ENCODE results near the gene GSTO2. TPM values are rescaled to one million over a fixed set of nuclear protein-coding genes. Genes with fewer than 3 reads are reported as not detected.

Gene GSTO2
- total and polyA plus RNA-seq, 10 of the 15 experiments (the other 5 are each of a cell fraction or from before 2014, with no cell fraction given) = 0.16 to 0.86 (median 0.46) TPM

DNA sequence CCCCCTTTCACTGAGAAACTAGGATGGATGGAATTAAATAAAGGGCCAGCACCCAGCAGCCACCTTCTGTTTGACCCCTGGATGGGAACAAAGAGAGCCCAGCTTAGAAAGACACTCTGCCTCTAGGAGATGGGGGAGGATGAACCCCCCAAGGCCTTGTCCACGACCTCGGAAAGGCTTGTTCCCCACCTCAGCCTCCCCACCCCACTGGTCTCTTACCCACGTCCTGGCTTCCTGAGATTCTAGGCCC is 59.6 kb downstream of the GSTO2 start:
- in situ Hi-C loops (cut with MboI) (no loop called here), intact Hi-C loops (cut with micrococcal nuclease; ENCODE audit: unreplicated experiment) (no loop called here)
- ATAC-seq (no peak), FAIRE-seq (no peak), DNase-seq (ENCODE audit: low read depth, low spot score) (no peak)
- WGBS (ENCODE audit: insufficient coverage, insufficient replicate concordance, low lambda C conversion rate, missing lambda C conversion rate) = 63% methylated on average over 3 of the region's 3 CpGs
- Histone ChIP-seq H3K36me3 (ENCODE audit: control insufficient read depth in 2 of 2, insufficient read depth in 2 of 2, low read length in 1 of 2) (peaks cover 0 to 7% of the 10 kb centered on the region in 2 experiments; a peak in 2 of 4 replicates), H3K27ac (ENCODE audit: control insufficient read depth, insufficient read depth) (0 out of 2 replicates have a peak overlapping the region, but pooled peaks have one; percentile 2), H3K9ac (ENCODE audit: control insufficient read depth, insufficient read depth, low read length) (peak overlapping the region; percentile 59), H3K4me2 (ENCODE audit: control insufficient read depth, insufficient read depth) (peak overlapping the region; percentile 88), H3K9me3 (replicated peaks; ENCODE audit: control insufficient read depth, insufficient read depth, low read length) (no peaks in the 10 kb centered on the region), H2AFZ (ENCODE audit: control insufficient read depth, low read depth, low read length) (no peak overlapping the region; the same call in 1 of the 2 replicates), H3K79me2 (ENCODE audit: control insufficient read depth, insufficient read depth, low read length) (peaks cover 52% of the 10 kb centered on the region), H3K27me3 (replicated peaks in 1 of 2; ENCODE audit: control insufficient read depth in 2 of 2, insufficient read depth in 2 of 2, low read length in 1 of 2) (no peaks in the 10 kb centered on the region), H3K4me3 (peak overlapping the region; percentile 59), H3K4me1 (ENCODE audit: control insufficient read depth, insufficient read depth, low read length) (peaks cover 26% of the 10 kb centered on the region), H4K20me1 (ENCODE audit: control insufficient read depth, insufficient read depth) (peaks cover 20% of the 10 kb centered on the region; the same call in 1 of the 2 replicates)
- no peak for TF ChIP-seq RAD51 (IDR thresholded peaks at IDR 0.05)
- no peak for TF ChIP-seq MEF2B (IDR thresholded peaks at IDR 0.05; ENCODE audit: partially characterized antibody, poor library complexity, severe bottlenecking)
- no peak for TF ChIP-seq PML (IDR thresholded peaks at IDR 0.05; ENCODE audit: low read length)
- TF ChIP-seq NFYA (IDR thresholded peaks at IDR 0.05; ENCODE audit: borderline replicate concordance, low read depth, low read length) = no peak
- TF ChIP-seq NFIC (IDR thresholded peaks at IDR 0.05; ENCODE audit: low read depth, low read length) = no peak
- TF ChIP-seq BACH1 (IDR thresholded peaks at IDR 0.05; ENCODE audit: borderline replicate concordance) = no peak
- TF ChIP-seq, protein P1, sequence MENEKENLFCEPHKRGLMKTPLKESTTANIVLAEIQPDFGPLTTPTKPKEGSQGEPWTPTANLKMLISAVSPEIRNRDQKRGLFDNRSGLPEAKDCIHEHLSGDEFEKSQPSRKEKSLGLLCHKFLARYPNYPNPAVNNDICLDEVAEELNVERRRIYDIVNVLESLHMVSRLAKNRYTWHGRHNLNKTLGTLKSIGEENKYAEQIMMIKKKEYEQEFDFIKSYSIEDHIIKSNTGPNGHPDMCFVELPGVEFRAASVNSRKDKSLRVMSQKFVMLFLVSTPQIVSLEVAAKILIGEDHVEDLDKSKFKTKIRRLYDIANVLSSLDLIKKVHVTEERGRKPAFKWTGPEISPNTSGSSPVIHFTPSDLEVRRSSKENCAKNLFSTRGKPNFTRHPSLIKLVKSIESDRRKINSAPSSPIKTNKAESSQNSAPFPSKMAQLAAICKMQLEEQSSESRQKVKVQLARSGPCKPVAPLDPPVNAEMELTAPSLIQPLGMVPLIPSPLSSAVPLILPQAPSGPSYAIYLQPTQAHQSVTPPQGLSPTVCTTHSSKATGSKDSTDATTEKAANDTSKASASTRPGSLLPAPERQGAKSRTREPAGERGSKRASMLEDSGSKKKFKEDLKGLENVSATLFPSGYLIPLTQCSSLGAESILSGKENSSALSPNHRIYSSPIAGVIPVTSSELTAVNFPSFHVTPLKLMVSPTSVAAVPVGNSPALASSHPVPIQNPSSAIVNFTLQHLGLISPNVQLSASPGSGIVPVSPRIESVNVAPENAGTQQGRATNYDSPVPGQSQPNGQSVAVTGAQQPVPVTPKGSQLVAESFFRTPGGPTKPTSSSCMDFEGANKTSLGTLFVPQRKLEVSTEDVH (IDR thresholded peaks at IDR 0.05; ENCODE audit: low read depth, partially characterized antibody) = no peak
- TF ChIP-seq, protein P2, sequence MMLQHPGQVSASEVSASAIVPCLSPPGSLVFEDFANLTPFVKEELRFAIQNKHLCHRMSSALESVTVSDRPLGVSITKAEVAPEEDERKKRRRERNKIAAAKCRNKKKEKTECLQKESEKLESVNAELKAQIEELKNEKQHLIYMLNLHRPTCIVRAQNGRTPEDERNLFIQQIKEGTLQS (IDR thresholded peaks at IDR 0.05; ENCODE audit: borderline replicate concordance, extremely low read depth, low read depth, low read length) = no peak
- TF ChIP-seq SMAD5 (IDR thresholded peaks at IDR 0.05; ENCODE audit: low read depth) = no peak
- TF ChIP-seq KDM1A (IDR thresholded peaks at IDR 0.05; ENCODE audit: borderline replicate concordance) = no peak
- TF ChIP-seq, protein P3, sequence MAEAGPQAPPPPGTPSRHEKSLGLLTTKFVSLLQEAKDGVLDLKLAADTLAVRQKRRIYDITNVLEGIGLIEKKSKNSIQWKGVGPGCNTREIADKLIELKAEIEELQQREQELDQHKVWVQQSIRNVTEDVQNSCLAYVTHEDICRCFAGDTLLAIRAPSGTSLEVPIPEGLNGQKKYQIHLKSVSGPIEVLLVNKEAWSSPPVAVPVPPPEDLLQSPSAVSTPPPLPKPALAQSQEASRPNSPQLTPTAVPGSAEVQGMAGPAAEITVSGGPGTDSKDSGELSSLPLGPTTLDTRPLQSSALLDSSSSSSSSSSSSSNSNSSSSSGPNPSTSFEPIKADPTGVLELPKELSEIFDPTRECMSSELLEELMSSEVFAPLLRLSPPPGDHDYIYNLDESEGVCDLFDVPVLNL (IDR thresholded peaks at IDR 0.05; ENCODE audit: low read depth, low read length) = no peak
- TF ChIP-seq, protein P4, sequence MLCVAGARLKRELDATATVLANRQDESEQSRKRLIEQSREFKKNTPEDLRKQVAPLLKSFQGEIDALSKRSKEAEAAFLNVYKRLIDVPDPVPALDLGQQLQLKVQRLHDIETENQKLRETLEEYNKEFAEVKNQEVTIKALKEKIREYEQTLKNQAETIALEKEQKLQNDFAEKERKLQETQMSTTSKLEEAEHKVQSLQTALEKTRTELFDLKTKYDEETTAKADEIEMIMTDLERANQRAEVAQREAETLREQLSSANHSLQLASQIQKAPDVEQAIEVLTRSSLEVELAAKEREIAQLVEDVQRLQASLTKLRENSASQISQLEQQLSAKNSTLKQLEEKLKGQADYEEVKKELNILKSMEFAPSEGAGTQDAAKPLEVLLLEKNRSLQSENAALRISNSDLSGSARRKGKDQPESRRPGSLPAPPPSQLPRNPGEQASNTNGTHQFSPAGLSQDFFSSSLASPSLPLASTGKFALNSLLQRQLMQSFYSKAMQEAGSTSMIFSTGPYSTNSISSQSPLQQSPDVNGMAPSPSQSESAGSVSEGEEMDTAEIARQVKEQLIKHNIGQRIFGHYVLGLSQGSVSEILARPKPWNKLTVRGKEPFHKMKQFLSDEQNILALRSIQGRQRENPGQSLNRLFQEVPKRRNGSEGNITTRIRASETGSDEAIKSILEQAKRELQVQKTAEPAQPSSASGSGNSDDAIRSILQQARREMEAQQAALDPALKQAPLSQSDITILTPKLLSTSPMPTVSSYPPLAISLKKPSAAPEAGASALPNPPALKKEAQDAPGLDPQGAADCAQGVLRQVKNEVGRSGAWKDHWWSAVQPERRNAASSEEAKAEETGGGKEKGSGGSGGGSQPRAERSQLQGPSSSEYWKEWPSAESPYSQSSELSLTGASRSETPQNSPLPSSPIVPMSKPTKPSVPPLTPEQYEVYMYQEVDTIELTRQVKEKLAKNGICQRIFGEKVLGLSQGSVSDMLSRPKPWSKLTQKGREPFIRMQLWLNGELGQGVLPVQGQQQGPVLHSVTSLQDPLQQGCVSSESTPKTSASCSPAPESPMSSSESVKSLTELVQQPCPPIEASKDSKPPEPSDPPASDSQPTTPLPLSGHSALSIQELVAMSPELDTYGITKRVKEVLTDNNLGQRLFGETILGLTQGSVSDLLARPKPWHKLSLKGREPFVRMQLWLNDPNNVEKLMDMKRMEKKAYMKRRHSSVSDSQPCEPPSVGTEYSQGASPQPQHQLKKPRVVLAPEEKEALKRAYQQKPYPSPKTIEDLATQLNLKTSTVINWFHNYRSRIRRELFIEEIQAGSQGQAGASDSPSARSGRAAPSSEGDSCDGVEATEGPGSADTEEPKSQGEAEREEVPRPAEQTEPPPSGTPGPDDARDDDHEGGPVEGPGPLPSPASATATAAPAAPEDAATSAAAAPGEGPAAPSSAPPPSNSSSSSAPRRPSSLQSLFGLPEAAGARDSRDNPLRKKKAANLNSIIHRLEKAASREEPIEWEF (IDR thresholded peaks at IDR 0.05; ENCODE audit: insufficient replicate concordance, low read depth, low read length) = no peak
- no peak for TF ChIP-seq IRF4 (IDR thresholded peaks at IDR 0.05; ENCODE audit: low read depth, low read length)
- TF ChIP-seq SP1 (IDR thresholded peaks at IDR 0.05; ENCODE audit: low read depth, low read length) = no peak
- no peak for TF ChIP-seq CREM (IDR thresholded peaks at IDR 0.05; ENCODE audit: low read depth)
- TF ChIP-seq WRNIP1 (IDR thresholded peaks at IDR 0.05; ENCODE audit: borderline replicate concordance, low read depth, low read length) = no peak
- CTCF ChIA-PET = interaction anchor here (0.6 to 4.2 kb wide), 5 partner anchors 21 to 54 kb away, joined by 3 to 30 read pairs (median 9); no protein-coding TSS in a partner anchor
- POLR2A ChIA-PET = interaction anchor here (1.7 kb wide), 1 partner anchor 9 kb away, joined by 6 read pairs; the partner anchor contains the start of gene ITPRIP
- RAD21 ChIA-PET (ENCODE audit: unreplicated experiment) = interaction anchor here (1.2 to 2.0 kb wide), 2 partner anchors 13 to 23 kb away, joined by 4 to 12 read pairs; no protein-coding TSS in a partner anchor
- SMC1A ChIA-PET (ENCODE audit: uncharacterized antibody, unreplicated experiment) = interaction anchor here (1.4 to 1.6 kb wide), 2 partner anchors 20 to 36 kb away, joined by 3 to 5 read pairs; no protein-coding TSS in a partner anchor
- no TSS peak for BruUV-seq (replicated peaks)

Measured in GM12878 (cell line).